GM12865 (cell line): Measurements from ENCODE around the gene MROH8.

ENCODE experiments used
- DNase-seq: peaks from one replicate; pipeline ENCODE4 v3.0.0; 2010; ENCODE audit warnings: low read depth
- H3K4me3 ChIP-seq: 2 replicates; pipeline ENCODE4 v1.5.1; 2011; ENCODE audit warnings: mild to moderate bottlenecking, low read depth, low read length, control low read depth
- TF ChIP-seq, protein P1 (sequence below): IDR thresholded peaks from 2 replicates; pipeline ENCODE4 v1.5.1; 2011; ENCODE audit warnings: low read length, control low read depth, low read depth, inconsistent platforms; ENCODE audit not compliant: insufficient read depth; ENCODE audit errors: missing control alignments

MROH8 gene

DNA sequence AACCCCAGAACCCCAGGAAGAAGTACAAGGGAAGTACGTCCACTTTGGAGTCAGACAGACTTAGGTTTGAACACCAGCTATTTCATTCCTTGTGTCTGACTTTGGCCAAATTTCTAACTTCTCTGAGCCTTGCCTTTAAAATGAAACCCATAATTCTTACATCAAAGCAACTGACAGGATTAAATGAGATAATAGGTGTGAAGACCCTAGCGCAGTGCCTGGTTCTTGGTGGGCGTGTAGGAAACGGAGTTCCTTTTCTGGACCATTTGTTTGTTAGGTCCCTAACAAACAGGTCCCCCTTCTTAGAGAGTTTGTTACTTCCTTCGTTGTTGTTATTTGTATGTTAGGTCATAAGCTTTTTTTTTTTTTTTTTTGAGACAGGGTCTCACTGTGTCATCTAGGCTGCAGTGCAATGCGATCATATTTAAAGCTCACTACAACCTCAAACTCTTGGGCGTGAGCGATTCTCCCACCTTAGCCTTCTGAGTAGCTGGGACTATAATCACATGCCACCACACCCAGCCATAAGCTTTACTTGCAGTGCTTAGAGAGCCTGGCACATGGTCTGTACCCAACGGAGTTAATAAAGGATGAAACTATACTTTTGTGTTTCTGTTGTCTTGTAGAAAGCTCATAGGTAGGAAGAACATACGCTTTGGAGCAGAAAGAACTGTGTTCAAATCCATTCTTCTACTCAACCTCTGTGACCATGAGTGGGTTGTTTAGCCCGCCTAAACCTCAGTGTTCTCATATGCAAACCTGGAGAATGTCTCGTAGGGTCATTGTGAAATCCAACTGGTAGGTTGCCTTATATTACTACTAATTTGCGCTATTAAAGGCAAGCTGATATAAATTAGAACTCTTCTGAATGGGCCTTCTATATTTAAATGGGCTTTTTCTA, 21.8 kb upstream of the MROH8 start:
- H3K4me3 ChIP-seq, result no peak overlapping the region
- TF ChIP-seq, protein P1, sequence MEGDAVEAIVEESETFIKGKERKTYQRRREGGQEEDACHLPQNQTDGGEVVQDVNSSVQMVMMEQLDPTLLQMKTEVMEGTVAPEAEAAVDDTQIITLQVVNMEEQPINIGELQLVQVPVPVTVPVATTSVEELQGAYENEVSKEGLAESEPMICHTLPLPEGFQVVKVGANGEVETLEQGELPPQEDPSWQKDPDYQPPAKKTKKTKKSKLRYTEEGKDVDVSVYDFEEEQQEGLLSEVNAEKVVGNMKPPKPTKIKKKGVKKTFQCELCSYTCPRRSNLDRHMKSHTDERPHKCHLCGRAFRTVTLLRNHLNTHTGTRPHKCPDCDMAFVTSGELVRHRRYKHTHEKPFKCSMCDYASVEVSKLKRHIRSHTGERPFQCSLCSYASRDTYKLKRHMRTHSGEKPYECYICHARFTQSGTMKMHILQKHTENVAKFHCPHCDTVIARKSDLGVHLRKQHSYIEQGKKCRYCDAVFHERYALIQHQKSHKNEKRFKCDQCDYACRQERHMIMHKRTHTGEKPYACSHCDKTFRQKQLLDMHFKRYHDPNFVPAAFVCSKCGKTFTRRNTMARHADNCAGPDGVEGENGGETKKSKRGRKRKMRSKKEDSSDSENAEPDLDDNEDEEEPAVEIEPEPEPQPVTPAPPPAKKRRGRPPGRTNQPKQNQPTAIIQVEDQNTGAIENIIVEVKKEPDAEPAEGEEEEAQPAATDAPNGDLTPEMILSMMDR, result no peak

DNA sequence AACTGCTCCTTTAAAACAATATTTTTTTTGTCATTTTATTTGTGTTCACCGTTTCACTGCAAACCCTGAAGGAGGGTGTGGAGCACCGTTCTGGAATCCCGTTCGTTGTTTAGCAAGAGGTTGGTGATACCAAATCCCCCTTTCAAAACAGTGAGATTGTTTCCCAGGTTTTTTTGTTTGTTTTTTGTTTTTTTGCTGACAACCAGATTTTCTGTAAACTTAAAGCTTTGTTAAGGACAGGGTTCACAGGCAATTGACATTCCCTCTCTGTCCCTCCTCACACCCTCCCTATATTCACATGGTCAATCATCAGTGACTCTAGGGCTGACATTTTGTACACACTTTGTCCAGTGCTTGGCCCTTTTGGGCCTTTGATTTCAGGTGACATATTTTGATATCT, 21.0 kb upstream of the MROH8 start:
- TF ChIP-seq, protein P1, result no peak
- H3K4me3 ChIP-seq, result no peak overlapping the region
- DNase-seq, result no peak

More for the DNA sequence above, 21.8 kb upstream of the MROH8 start:
- DNase-seq, result no peak

DNA sequence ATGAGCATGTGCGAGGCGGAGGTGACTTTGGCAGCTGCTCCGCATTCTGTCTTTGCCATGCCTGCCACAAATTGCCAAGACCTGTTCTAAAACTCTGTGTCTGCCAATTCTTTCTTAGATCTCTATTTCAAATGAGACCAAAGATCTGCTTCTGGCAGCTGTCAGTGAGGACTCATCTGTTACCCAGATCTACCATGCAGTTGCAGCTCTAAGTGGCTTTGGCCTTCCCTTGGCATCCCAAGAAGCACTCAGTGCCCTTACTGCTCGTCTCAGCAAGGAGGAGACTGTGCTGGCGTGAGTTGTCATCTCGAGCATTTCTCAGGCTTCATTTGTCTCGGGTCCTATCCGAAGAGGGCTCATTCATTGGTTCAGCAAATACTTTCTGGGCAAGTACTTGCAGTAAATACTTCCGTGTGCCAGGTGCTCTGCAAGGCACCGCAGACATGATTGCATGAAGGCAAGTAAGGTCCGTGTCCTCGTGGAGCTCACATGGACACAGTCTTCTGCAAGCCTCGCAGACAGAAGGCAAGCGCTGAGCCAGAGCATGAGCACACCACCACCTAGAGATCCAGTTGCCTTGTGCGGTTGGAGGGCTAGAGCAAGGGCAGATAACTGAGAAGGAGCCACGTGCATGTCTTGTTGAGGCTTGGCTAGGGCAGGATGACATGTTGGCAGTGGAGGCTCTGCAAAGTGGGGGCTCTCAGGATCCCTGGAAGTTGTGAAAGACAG, 19.7 kb upstream of the MROH8 start:
- H3K4me3 ChIP-seq, result no peak overlapping the region
- DNase-seq, result no peak
- TF ChIP-seq, protein P1, result no peak

DNA sequence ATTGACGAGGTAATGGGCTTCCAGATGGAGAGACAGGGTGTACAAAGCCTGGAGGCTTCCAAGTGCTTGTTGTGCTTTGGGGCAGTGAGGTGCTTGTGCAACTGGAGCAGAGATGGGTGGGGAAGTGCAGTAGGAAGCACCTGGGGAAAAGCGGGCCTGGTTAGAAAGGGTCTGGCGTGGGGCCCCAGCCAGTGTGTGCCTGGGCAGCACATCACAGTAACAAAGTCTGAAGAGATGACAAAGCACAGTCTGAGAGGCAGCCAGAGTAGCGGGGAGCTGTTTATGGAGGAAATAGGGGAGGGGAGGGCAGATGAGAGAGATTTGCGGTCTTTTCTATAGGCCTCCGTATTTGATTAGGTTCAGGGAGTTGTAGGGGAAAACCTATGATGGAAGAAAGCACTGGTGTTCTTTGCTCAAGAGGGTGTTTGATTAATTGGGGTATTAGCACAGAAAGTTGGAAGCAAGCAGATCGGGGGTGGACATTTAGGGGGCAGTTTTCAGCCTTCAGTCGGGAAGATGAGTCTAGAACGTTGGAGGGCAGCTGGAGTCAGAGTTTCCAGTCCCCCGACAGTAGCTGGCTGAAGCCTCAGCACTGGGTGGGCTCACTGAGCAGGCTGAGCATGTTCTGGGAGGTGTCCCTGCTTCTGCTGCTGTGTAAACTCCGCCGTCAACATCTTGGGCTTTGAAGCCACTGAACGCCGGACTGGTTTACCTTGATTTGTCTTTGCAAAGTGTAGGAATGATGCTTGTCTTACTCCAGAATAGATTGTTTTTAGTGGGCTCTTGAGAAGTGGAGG, 15.5 kb upstream of the MROH8 start:
- no peak overlapping the region for H3K4me3 ChIP-seq
- TF ChIP-seq, protein P1, result no peak
- DNase-seq, result no peak

DNA sequence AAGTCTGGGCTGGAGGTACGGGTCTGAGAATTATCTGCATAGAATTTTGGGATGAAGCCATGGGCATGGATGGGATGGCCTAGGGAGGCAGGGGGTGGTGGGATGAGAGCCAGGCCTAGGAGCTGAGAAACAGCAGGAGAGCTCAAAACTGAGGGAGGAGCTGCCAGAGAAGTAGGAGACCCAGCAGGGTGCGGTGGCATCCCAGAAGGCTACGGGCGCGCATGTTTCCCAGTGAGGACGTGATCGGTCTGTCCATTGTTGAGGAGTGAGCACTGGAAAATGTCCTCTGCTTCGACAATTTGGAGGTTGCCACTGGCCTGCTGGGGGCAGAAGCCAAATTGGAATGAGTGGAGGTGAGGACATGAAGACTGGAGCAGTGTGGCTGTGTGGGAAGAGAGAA, 14.5 kb upstream of the MROH8 start:
- TF ChIP-seq, protein P1, result no peak
- H3K4me3 ChIP-seq, result no peak overlapping the region
- DNase-seq, result no peak

DNA sequence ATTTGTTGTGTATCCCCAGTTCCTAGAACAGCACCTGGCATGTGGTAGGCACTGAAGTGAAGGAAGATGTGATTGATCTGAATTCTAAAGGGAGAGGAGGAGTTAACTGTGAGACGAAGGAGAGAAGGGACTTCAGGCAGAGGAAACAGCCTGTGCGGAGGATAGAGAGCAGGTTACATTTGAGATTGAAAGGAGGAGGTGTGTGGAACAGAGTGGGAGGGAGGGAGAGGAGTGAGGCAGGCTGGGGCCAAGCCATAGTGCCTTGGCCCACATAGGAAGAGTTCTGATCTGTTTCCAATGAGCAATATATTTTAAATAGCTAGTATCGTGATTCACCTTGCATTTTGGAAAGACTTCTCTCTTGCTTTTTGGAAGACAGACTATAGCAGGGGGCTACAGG, 13.9 kb upstream of the MROH8 start:
- TF ChIP-seq, protein P1, result no peak
- no peak overlapping the region for H3K4me3 ChIP-seq
- DNase-seq, result no peak
